Endothelial cell of umbilical vein (primary cell): ENCODE results near the gene IMPA2. TPM values are rescaled to one million over a fixed set of nuclear protein-coding genes. Genes with fewer than 3 reads are reported as not detected.

ENCODE experiments used
- BruUV-seq: library from RNA; stranded (reverse); fragments of 400-500 nt; replicated peaks from 2 replicates; lab custom pipeline; 2021; lab: Mats Ljungman, UMichigan
- CTCF ChIA-PET: fragments of 300-600, 350-600 bp; sonication (Branson Sonifier 250); formaldehyde crosslinking; loops from one replicate; lab custom pipeline; 2021; ENCODE audit warnings: antibody characterized with exemption, inconsistent platforms; lab: Charles Lee
- POLR2A ChIA-PET: fragments of 300-600, 350-600 bp; sonication (Branson Sonifier 250); formaldehyde crosslinking; loops from one replicate; lab custom pipeline; 2021; ENCODE audit warnings: antibody characterized with exemption, inconsistent platforms; lab: Charles Lee
- DNase-seq: peaks from one replicate; pipeline ENCODE4 v3.0.0-alpha.2; 2011; ENCODE audit warnings: low read depth, low spot score
- FAIRE-seq: peaks from 2 replicates; lab custom pipeline; 2011; peaks lifted over from hg19 to GRCh38; lab: Jason Lieb, UNC
- H2AFZ ChIP-seq: 2 replicates; pipeline ENCODE4 v1.6.0; 2012; ENCODE audit warnings: low read depth, low read length, control low read depth, inconsistent platforms
- H3K27ac ChIP-seq: 2 replicates; pipeline ENCODE4 v1.5.1; 2011; ENCODE audit warnings: low read depth, mild to moderate bottlenecking, control low read depth, low read length, moderate library complexity; ENCODE audit not compliant: insufficient read depth
- H3K27me3 ChIP-seq, 2 experiments: 2 replicates each; pipeline versions ENCODE4 v1.6.0 to v1.6.1; 2011; ENCODE audit warnings: low read length in 2 of 2, mixed read lengths in 1 of 2; ENCODE audit not compliant: control insufficient read depth in 2 of 2, insufficient read depth in 2 of 2
- H3K36me3 ChIP-seq, 2 experiments: 2 replicates in 1 of 2; 3 replicates in 1 of 2; pipeline ENCODE4 v1.5.1; 2011; ENCODE audit warnings: low read length in 2 of 2, mild to moderate bottlenecking in 1 of 2, moderate library complexity in 1 of 2; ENCODE audit not compliant: control insufficient read depth in 2 of 2, insufficient read depth in 2 of 2; ENCODE audit errors: extremely low read depth in 1 of 2
- H3K4me1 ChIP-seq: 3 replicates; pipeline ENCODE4 v1.5.1; 2011; ENCODE audit warnings: mild to moderate bottlenecking, low read length; ENCODE audit not compliant: control insufficient read depth, insufficient read depth; ENCODE audit errors: extremely low read depth
- H3K4me2 ChIP-seq: 2 replicates; pipeline ENCODE4 v1.6.1; 2011; ENCODE audit warnings: low read length, control low read depth, mixed read lengths; ENCODE audit not compliant: insufficient read depth
- H3K4me3 ChIP-seq, 3 experiments: fragments of 200-600 bp in 1 of 3; sonication (generic), shearing (Covaris generic) in 1 of 3; replicated peaks in 1 of 3; 2 replicates each; pipeline ENCODE4 v1.5.1; 2011 to 2016; ENCODE audit warnings: control low read depth in 3 of 3, low read length in 3 of 3, mild to moderate bottlenecking in 2 of 3, inconsistent platforms in 1 of 3, low read depth in 1 of 3, moderate library complexity in 1 of 3; ENCODE audit not compliant: insufficient read depth in 1 of 3
- H3K79me2 ChIP-seq: 2 replicates; pipeline ENCODE4 v1.6.0; 2012; ENCODE audit warnings: low read length, inconsistent platforms; ENCODE audit not compliant: control insufficient read depth, insufficient read depth
- H3K9ac ChIP-seq: replicated peaks from 2 replicates; pipeline ENCODE3; 2011; ENCODE audit warnings: low read length, control low read depth; ENCODE audit not compliant: insufficient read depth; ENCODE audit errors: extremely low read depth
- H3K9me1 ChIP-seq: replicated peaks from 3 replicates; pipeline ENCODE4 v1.6.0; 2011; ENCODE audit warnings: mild to moderate bottlenecking, low read length; ENCODE audit not compliant: control insufficient read depth, insufficient read depth; ENCODE audit errors: extremely low read depth
- H3K9me3 ChIP-seq: replicated peaks from 2 replicates; pipeline ENCODE4 v1.5.1; 2012; ENCODE audit warnings: low read length, inconsistent platforms; ENCODE audit not compliant: control insufficient read depth, insufficient read depth
- H4K20me1 ChIP-seq: replicated peaks from 2 replicates; pipeline ENCODE3; 2011; ENCODE audit warnings: mild to moderate bottlenecking, low read length; ENCODE audit not compliant: control insufficient read depth, insufficient read depth; ENCODE audit errors: extremely low read depth
- EZH2 ChIP-seq: IDR thresholded peaks from 2 replicates; pipeline ENCODE4 v1.6.1; 2012; ENCODE audit warnings: borderline replicate concordance, low read depth, mild to moderate bottlenecking, moderate library complexity, low read length, inconsistent platforms; ENCODE audit not compliant: severe bottlenecking
- FOS ChIP-seq: IDR thresholded peaks from 2 replicates; pipeline ENCODE4 v1.6.1; 2011; ENCODE audit warnings: mild to moderate bottlenecking, low read length, moderate library complexity, borderline replicate concordance; ENCODE audit not compliant: insufficient read depth
- GATA2 ChIP-seq: IDR thresholded peaks from 2 replicates; pipeline ENCODE4 v1.7.0; 2011; ENCODE audit warnings: low read depth, mild to moderate bottlenecking, moderate library complexity, mixed read lengths, low read length; ENCODE audit not compliant: insufficient read length, insufficient read depth
- JUN ChIP-seq: IDR thresholded peaks from 2 replicates; pipeline ENCODE4 v1.6.1; 2011; ENCODE audit warnings: borderline replicate concordance, low read depth; ENCODE audit not compliant: insufficient read length, insufficient read depth
- MYC ChIP-seq: IDR thresholded peaks from one replicate; pipeline ENCODE4 v1.6.1; 2011; ENCODE audit warnings: mild to moderate bottlenecking, low read depth, low read length
- POLR2A ChIP-seq: IDR thresholded peaks from 2 replicates; pipeline ENCODE4 v1.6.1; 2012; ENCODE audit warnings: low read depth, mild to moderate bottlenecking, control low read depth, low read length
- POLR2AphosphoS5 ChIP-seq: IDR thresholded peaks from 2 replicates; pipeline ENCODE4 v1.6.1; 2012; ENCODE audit warnings: low read depth, mild to moderate bottlenecking, control low read depth, low read length, moderate library complexity; ENCODE audit not compliant: insufficient read depth
- dilution Hi-C: fragments of 300-500 bp; cut with MboI; formaldehyde crosslinking; loops from one replicate; pipeline ENCODE4 v1.15.0; 2019; ENCODE audit warnings: low sequenced_read_pairs; ENCODE audit not compliant: extremely low pct_ligation_motif_present
- intact Hi-C: fragments of 100-400 bp; cut with micrococcal nuclease; formaldehyde crosslinking; loops from one replicate; pipeline ENCODE4 v1.10.0; 2022
- polyA plus RNA-seq, 4 experiments: library from polyadenylated mRNA; depleted of rRNA in 3 of 4; stranded (reverse) in 3 of 4; unstranded in 1 of 4; fragments of >200 nt; gene quantifications; 2 replicates each; pipeline versions ENCODE4 v1.2.1 to v1.2.3, GENCODE V29; 2011 to 2012; ENCODE audit warnings: missing spikeins in 1 of 4
- total RNA-seq: library from RNA; stranded (reverse); gene quantifications from 2 replicates; pipeline ENCODE4 v1.2.3, GENCODE V29; 2021
- TF ChIP-seq, protein P1 (sequence below), 2 donors: IDR thresholded peaks; 1 replicate in 1 of 2; 2 replicates in 1 of 2; pipeline ENCODE4 v1.5.1; 2011; ENCODE audit warnings: low read length in 2 of 2, mild to moderate bottlenecking in 2 of 2, moderate library complexity in 2 of 2, control low read depth in 1 of 2, inconsistent platforms in 1 of 2, low read depth in 1 of 2; ENCODE audit not compliant: insufficient read depth in 1 of 2; ENCODE audit errors: extremely low read depth in 1 of 2
- TF ChIP-seq, protein P2 (sequence below): IDR thresholded peaks from 2 replicates; pipeline ENCODE4 v1.6.1; 2011; ENCODE audit not compliant: insufficient read depth, insufficient read length

The IMPA2 gene
- total and polyA plus RNA-seq, 2 donors (not counting 3 experiments of a cell fraction or from before 2014, with no cell fraction given): 6.1 to 8.0 TPM

DNA sequence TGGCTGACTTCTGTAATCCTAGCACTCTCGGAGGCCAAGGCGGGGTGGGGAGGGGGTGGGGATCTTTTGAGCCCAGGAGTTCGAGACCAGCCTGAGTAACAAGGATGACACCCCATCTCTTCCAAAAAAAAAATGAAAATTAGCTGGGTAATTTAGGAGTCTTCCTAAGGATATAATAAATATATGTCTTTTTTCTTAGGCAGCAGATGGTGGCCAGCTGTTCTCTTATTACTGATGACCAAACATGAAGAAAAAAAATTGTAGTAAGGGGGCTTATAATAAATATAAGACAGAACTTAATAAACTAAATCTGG, 4.2 kb upstream of the IMPA2 start:
- H3K9ac ChIP-seq: no peak overlapping the region
- peaks cover 12% of the 10 kb centered on the region for H3K4me1 ChIP-seq
- H2AFZ ChIP-seq: no peak overlapping the region
- H3K9me1 ChIP-seq: no peaks in the 10 kb centered on the region
- TF ChIP-seq, protein P1, sequence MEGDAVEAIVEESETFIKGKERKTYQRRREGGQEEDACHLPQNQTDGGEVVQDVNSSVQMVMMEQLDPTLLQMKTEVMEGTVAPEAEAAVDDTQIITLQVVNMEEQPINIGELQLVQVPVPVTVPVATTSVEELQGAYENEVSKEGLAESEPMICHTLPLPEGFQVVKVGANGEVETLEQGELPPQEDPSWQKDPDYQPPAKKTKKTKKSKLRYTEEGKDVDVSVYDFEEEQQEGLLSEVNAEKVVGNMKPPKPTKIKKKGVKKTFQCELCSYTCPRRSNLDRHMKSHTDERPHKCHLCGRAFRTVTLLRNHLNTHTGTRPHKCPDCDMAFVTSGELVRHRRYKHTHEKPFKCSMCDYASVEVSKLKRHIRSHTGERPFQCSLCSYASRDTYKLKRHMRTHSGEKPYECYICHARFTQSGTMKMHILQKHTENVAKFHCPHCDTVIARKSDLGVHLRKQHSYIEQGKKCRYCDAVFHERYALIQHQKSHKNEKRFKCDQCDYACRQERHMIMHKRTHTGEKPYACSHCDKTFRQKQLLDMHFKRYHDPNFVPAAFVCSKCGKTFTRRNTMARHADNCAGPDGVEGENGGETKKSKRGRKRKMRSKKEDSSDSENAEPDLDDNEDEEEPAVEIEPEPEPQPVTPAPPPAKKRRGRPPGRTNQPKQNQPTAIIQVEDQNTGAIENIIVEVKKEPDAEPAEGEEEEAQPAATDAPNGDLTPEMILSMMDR (IDR thresholded peaks at IDR 0.05; ENCODE audit: extremely low read depth in 1 of 2, insufficient read depth in 1 of 2, low read depth in 1 of 2, low read length in 2 of 2): no peak
- TF ChIP-seq, protein P2, sequence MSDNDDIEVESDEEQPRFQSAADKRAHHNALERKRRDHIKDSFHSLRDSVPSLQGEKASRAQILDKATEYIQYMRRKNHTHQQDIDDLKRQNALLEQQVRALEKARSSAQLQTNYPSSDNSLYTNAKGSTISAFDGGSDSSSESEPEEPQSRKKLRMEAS: no peak
- no peak for TF ChIP-seq FOS
- TF ChIP-seq POLR2A: no peak
- TF ChIP-seq MYC: no peak
- no peak for TF ChIP-seq JUN
- no peak overlapping the region for H3K27ac ChIP-seq
- H3K27me3 ChIP-seq: no peaks in the 10 kb centered on the region
- no peaks in the 10 kb centered on the region for H3K9me3 ChIP-seq
- intact Hi-C loops: no loop called here
- no peaks in the 10 kb centered on the region for H3K36me3 ChIP-seq
- ChIA-PET CTCF (interaction anchor here (1.9 kb wide), 1 partner anchor 19 kb away, joined by 9 read pairs; no protein-coding TSS in a partner anchor), POLR2A (no interaction called here)
- no peak overlapping the region for H3K4me3 ChIP-seq
- no peak for DNase-seq
- H3K4me2 ChIP-seq: no peak overlapping the region
- no peaks in the 10 kb centered on the region for H4K20me1 ChIP-seq
- no peak for FAIRE-seq
- no peaks in the 10 kb centered on the region for H3K79me2 ChIP-seq
- dilution Hi-C loops: no loop called here
- no TSS peak for BruUV-seq

DNA sequence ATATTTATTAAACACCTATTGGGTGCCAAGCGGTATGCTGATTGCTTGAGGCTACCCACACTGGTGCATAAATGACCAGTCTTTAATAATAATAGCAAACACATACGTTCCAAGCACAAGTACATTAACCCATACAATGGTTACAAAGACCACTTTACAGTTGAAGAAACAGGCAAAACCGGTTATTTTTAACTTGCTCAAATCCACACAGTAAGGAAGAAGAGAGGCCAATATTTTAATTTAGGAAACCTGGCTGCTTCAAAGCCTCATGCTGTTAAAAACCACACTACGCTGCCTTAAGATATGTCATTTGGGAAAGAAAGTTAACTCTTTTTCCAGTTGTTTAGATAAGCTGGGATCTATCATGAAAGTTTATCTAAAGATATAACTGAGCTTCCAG, 2.4 kb upstream of the IMPA2 start:
- POLR2A ChIA-PET: no interaction called here
- Histone ChIP-seq H2AFZ (no peak overlapping the region), H3K36me3 (no peaks in the 10 kb centered on the region), H3K9ac (no peak overlapping the region), H3K79me2 (no peaks in the 10 kb centered on the region), H3K9me3 (no peaks in the 10 kb centered on the region), H3K27ac (no peak overlapping the region), H3K9me1 (no peaks in the 10 kb centered on the region), H3K4me2 (no peak overlapping the region), H4K20me1 (no peaks in the 10 kb centered on the region), H3K4me3 (no peak overlapping the region), H3K4me1 (peaks cover 12% of the 10 kb centered on the region), H3K27me3 (peaks cover 3 to 4% of the 10 kb centered on the region in 2 experiments)
- FAIRE-seq: no peak
- TF ChIP-seq FOS (no peak), JUN (no peak), GATA2 (no peak), MYC (no peak), POLR2A (no peak), EZH2 (no peak), POLR2AphosphoS5 (no peak)
- TF ChIP-seq, protein P2: no peak
- TF ChIP-seq, protein P1 (IDR thresholded peaks at IDR 0.05; ENCODE audit: extremely low read depth in 1 of 2, insufficient read depth in 1 of 2, low read depth in 1 of 2, low read length in 2 of 2): no peak
- no peak for DNase-seq
- dilution Hi-C loops (no loop called here), intact Hi-C loops (no loop called here)
- CTCF ChIA-PET: interaction anchor here (0.6 kb wide), 1 partner anchor 41 kb away, joined by 3 read pairs; no protein-coding TSS in a partner anchor
- no TSS peak for BruUV-seq
